HG02840 (cell line): Measurements from ENCODE around the gene PLCD1.
"Not testable (repeated sequence)": the region's sequence is repeated elsewhere in the genome, so short reads cannot be mapped to it uniquely, and the experiment has no call there.

Experiments
- ATAC-seq: cut with Tn5 transposase; IDR thresholded peaks from one replicate; pipeline ENCODE4 v1.9.1; 2021; ENCODE audit warnings: mild to moderate bottlenecking, moderate library complexity, moderate number of reproducible peaks; ENCODE audit not compliant: unreplicated experiment, low FRiP score

PLCD1 gene

GRCh38 chr3:38029400-38030125 lies at the start of gene PLCD1:
Gene PLCD1, minus strand, starts transcription at chr3:38029642. Its CDS starts 103 bp downstream, at chr3:38029539.
- ATAC-seq = no peak

DNA sequence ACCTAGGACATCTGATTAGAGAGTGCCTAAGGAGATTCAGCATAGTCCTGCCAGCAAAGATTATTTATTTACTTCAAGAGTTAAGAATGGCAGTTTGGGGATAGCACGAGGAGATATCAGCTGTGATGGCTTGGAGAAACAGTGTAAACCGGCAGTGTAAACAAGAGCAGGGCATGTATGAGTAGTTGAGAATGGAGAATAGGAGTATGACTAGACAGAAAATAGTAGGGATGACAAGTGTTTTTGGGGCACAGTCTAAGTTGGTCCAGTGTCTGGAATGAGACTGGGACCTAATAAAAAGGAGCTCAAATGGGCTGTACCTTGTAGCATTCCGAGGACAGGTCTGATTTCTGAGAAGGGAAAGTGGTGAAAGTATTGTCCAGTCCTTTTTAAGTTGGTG lies 47.6 kb upstream of the PLCD1 start:
- ATAC-seq = not testable (repeated sequence)

GRCh38 chr3:38070013-38070412 lies 40.6 kb upstream of the PLCD1 start:
- no peak for ATAC-seq

GRCh38 chr3:38067508-38068233 lies 38.2 kb upstream of the PLCD1 start:
- no peak for ATAC-seq

DNA sequence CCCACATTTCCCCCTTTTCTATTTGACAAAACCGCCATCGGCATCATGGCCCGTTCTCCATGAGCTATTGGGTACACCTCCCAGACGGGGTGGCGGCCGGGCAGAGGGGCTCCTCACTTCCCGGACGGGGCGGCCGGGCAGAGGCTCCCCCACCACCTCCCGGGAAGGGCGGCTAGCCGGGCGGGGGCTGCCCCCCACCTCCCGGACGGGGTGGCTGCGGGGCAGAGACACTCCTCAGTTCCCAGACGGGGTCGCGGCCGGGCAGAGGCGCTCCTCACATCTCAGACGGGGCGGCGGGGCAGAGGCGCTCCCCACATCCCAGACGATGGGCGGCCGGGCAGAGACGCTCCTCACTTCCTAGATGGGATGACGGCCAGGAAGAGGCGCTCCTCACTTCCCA lies 35.0 kb upstream of the PLCD1 start:
- ATAC-seq = not testable (repeated sequence)

DNA sequence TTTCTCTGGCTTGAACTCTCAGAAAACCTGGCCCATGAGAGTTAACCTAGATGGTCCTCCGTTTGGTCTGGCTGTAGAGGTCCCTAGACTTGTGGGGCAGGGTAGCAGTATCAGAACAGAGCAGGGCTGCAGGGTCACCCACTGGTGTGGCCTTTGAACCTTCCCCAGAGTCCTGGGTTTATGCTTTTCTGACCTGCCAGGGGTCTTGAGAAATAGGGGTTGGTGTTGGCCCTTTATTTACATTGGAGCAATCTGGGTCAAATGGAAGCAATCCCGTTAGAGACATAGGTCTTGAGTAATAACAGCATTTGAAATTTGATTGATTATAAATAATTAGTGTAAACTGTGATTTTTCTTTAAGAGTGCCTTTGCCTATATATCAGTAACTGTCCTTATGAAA lies 33.4 kb upstream of the PLCD1 start:
- no peak for ATAC-seq

DNA sequence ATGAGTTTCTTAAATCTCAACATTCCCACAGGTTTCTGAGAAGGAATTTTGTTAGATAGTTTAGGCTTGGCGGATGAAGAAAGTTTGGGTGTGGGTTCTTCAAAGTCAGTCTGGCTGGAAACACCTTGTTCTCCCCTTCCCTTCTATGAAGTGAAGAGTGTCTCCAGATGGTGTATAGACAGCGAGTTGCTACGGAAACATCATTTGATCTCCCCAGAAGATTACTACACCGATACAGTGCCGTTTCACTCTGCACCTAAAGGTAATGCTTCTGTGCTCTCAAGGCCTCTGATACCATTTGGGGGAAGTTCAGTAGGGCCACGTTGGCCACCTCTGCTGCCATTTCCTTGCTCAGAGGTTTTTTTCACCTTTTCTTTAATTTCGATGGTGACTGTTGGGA lies 30.1 kb upstream of the PLCD1 start:
- ATAC-seq = no peak

- no peak for ATAC-seq
Observed at GRCh38 chr3:38059148-38059547, 29.7 kb upstream of the PLCD1 start.

DNA sequence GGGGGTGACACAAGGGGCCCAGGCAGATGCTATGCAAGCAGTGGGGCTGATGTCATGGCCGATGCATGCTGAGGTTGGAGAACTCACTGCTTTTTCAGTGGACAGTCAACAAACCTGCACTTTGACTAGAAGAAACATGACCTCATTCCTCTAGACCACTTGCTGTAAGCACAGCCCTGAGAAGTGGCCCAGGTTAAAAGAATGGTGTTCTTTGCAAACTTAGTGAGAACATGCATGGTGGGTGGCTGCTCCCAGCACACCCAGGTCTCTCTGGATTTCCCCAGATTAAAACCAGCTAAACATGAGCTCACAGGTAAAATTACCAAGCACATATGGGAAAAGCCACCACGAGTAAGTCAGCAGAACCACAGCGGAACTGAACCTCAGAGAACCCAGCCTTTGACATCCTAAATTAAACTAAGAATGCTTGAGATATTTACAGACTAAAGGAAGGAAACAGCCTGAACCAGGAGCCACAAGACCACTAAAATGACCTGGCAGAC lies 25.1 kb upstream of the PLCD1 start:
- no peak for ATAC-seq

GRCh38 chr3:38053813-38054498 lies 24.5 kb upstream of the PLCD1 start:
- not testable (repeated sequence) for ATAC-seq

DNA sequence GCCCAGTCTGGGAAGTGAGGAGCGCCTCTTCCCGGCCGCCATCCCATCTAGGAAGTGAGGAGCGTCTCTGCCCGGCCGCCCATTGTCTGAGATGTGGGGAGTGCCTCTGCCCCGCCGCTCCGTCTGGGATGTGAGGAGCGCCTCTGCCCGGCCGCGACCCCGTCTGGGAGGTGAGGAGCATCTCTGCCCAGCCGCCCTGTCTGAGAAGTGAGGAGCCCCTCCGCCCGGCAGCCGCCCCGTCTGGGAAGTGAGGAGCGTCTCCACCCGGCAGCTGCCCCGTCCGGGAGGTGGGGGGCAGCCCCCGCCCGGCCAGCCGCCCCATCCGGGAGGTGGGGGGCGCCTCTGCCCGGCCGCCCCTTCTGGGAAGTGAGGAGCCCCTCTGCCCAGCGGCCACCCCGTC lies 23.8 kb upstream of the PLCD1 start:
- not testable (repeated sequence) for ATAC-seq

GRCh38 chr3:38051131-38051530 lies 21.7 kb upstream of the PLCD1 start:
- ATAC-seq = no peak

DNA sequence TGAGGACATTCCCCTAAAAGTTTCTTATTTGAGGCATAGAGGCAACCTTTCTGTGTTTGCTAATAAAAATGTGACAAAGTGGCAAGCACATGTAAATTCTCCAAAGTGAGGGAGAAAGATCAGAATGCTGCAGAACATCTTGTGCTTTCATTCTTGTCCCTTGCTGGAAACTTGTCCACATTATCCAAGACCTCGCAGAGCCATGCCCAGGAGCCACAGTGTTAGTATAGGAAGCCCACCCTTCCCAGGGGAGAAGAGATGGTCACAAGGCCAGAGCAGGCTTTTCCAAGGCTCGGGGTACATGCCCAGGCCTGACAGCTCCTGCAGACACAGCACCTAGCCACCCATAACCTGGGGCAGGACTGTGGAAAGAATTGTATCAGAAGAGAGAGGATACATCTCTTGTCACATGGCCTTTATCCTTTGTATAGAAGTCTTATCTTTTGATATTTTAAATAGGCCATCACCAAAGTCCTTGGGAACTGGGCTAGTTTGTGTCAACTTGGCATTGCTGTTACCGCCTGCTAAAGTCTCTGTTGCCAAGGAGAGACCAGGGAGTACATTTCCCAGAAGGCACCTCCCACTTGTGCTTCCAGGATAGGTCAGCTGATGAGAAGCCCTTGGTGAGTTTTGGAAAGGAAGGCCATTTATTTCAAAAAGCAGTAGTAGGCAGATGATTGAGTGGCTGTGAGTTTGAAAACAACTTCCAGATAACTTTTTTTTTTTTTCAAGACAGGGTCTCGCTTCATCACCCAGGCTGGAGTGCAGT lies 20.1 kb upstream of the PLCD1 start:
- ATAC-seq = no peak

GRCh38 chr3:38047896-38048295 lies 18.5 kb upstream of the PLCD1 start:
- ATAC-seq = no peak

- ATAC-seq = no peak
Observed at GRCh38 chr3:38046821-38047220, 17.4 kb upstream of the PLCD1 start.

- ATAC-seq = no peak
Observed at GRCh38 chr3:38046027-38046426, 16.6 kb upstream of the PLCD1 start.

DNA sequence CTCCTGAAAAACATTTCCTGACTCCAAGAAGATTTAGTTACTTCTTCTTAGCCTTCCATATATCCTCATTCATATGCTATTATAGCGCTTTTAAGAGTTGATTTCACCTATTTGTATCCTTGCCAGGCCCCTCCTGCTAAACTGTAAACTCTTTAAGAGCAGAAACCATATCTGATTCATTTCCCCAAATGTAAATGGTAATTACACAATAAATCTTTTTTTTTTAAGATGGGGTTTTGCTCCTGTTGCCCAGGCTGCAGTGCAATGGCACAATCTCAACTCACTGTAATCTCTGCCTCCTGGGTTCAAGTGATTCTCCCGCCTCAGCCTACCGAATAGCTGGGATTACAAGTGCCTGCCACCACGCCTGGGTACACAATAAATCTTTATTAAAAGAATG lies 14.0 kb upstream of the PLCD1 start:
- ATAC-seq = no peak

- no peak for ATAC-seq
Observed at GRCh38 chr3:38040401-38040800, 11.0 kb upstream of the PLCD1 start.

DNA sequence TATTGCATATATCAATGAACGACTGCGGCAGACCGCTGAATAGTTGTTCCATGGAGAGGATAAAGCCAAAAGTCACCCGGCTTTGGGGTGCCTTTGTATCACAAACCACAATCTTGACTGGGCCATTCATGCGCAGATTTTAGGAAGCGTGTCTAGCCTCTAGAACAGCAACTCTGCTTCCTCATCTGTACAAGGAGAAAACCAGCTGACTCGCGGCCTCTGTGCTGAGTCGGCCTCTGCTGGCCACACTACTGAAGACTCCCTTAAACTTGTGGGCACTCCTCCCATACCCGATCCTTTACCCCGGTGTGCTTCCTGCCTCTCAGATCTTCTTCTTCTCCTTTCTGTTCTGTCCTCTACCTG lies 10.4 kb upstream of the PLCD1 start:
- ATAC-seq = peak; percentile 37

- peak; percentile 76 for ATAC-seq
Observed at GRCh38 chr3:38039101-38039898, 9.9 kb upstream of the PLCD1 start, which contains the start of gene DLEC1. Gene DLEC1, plus strand, starts transcription at chr3:38039208. Its CDS starts 18 bp downstream, at chr3:38039226.
